ENCODE results near the gene ADAM17. TPM values are rescaled to one million over a fixed set of nuclear protein-coding genes. Genes with fewer than 3 reads are reported as not detected.

The ADAM17 gene
- total and polyA plus RNA-seq, 9 of the 15 experiments (the other 6 are each of a cell fraction or from before 2014, with no cell fraction given): 5.8 to 30.0 (median 19.0) TPM

DNA sequence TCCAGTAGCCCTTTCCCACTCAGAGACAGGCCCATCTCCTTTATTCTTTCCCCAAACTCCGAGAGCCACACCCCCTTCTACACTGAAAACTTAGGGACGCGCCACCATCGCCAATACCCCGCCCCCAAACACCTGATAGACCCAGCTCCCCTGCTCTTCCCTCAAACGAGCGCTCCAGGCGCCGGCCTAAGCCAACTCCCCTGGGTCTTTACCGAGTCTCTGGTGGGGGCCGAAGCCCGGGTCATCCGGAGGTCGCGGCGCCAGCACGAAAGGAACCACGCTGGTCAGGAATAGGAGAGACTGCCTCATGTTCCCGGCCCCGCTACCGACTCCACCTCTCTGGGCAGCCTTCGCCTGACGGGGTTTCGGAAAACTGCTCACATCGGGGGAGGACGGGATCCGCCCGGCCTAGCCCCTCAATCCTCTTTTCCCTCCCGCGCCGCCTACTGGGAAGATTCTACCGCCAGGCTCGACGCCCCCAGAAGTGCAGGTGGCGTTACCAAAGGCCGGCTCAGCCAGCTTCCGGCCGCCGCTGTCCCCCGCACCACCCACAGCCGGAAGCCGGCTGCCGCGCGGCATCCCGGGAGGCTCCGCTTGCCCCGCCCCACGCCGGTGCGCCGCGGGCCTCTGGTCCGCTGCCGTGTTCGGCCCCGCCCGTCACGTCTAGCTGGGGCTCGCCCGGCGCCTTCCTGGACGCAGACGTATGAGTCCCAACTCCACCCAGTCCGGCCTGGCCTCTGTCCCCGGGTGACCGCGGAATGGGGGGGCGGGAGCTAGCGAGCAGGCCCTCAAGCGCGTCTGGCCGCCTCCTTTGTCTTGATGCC is at the start of gene ADAM17 (continued):
- TF ChIP-seq XRCC4 (IDR thresholded peaks at IDR 0.05; ENCODE audit: extremely low read depth, insufficient read depth, insufficient read length): no peak
- no peak for TF ChIP-seq ZNF277 (CRISPR knock-in tag; IDR thresholded peaks at IDR 0.05; ENCODE audit: borderline replicate concordance)
- TF ChIP-seq MEF2A (IDR thresholded peaks at IDR 0.05; ENCODE audit: control insufficient read depth, low read depth, low read length): no peak
- TF ChIP-seq ZNF79 (CRISPR knock-in tag; IDR thresholded peaks at IDR 0.05; ENCODE audit: low read depth): no peak
- no peak for TF ChIP-seq ZNF165 (CRISPR knock-in tag; IDR thresholded peaks at IDR 0.05; ENCODE audit: borderline replicate concordance)
- TF ChIP-seq TAF15 (IDR thresholded peaks at IDR 0.05; ENCODE audit: low read depth, low read length): no peak
- TF ChIP-seq, protein P1, sequence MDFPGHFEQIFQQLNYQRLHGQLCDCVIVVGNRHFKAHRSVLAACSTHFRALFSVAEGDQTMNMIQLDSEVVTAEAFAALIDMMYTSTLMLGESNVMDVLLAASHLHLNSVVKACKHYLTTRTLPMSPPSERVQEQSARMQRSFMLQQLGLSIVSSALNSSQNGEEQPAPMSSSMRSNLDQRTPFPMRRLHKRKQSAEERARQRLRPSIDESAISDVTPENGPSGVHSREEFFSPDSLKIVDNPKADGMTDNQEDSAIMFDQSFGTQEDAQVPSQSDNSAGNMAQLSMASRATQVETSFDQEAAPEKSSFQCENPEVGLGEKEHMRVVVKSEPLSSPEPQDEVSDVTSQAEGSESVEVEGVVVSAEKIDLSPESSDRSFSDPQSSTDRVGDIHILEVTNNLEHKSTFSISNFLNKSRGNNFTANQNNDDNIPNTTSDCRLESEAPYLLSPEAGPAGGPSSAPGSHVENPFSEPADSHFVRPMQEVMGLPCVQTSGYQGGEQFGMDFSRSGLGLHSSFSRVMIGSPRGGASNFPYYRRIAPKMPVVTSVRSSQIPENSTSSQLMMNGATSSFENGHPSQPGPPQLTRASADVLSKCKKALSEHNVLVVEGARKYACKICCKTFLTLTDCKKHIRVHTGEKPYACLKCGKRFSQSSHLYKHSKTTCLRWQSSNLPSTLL (IDR thresholded peaks at IDR 0.05): no peak
- peak; percentile 31; the same call in 1 of the 2 replicates for TF ChIP-seq TRIM28 (IDR thresholded peaks at IDR 0.05)
- peak; percentile 34 for TF ChIP-seq HDAC3 (IDR thresholded peaks at IDR 0.05; ENCODE audit: borderline replicate concordance, partially characterized antibody)
- no peak for TF ChIP-seq CEBPB (tag; IDR thresholded peaks at IDR 0.05)
- TF ChIP-seq ZNF274 (IDR thresholded peaks at IDR 0.05; ENCODE audit: borderline replicate concordance, low read depth, low read length): no peak
- TF ChIP-seq BHLHE40 (IDR thresholded peaks at IDR 0.05; ENCODE audit: low read length): peak; percentile 28; the same call in 1 of the 2 replicates
- no peak for TF ChIP-seq ILK (tag; IDR thresholded peaks at IDR 0.05; ENCODE audit: borderline replicate concordance, low read depth)
- TF ChIP-seq HOMEZ (CRISPR knock-in tag; IDR thresholded peaks at IDR 0.05): no peak
- 0 out of 2 replicates have a peak, but pooled peaks have one; percentile 28 for TF ChIP-seq CC2D1A (IDR thresholded peaks at IDR 0.05)
- peak; percentile 86 for TF ChIP-seq CTBP1 (IDR thresholded peaks at IDR 0.05; ENCODE audit: borderline replicate concordance)
- peak; percentile 73 for TF ChIP-seq FUS (optimal IDR thresholded peaks at IDR 0.05; ENCODE audit: low read depth, low read length)
- TF ChIP-seq TFAM (CRISPR knock-in tag; conservative IDR thresholded peaks at IDR 0.05): no peak
